SK-N-SH (cell line): ENCODE data around the gene SMARCA2. TPM values are rescaled to one million over a fixed set of nuclear protein-coding genes. Genes with fewer than 3 reads are reported as not detected.

Experiments used
- CTCF ChIA-PET: fragments of 300-600, 350-600 bp; formaldehyde crosslinking; extraction: SDS; loops from one replicate; lab custom pipeline; 2021; lab: Yijun Ruan, JAX
- POLR2A ChIA-PET: fragments of 350-600 bp; sonication (Branson Sonifier 250); formaldehyde crosslinking; extraction: SDS; loops from one replicate; lab custom pipeline; 2020; ENCODE audit warnings: antibody characterized with exemption, inconsistent platforms; lab: Yijun Ruan, JAX
- DNase-seq: peaks from one replicate; pipeline ENCODE4 v3.0.0; 2012
- H2AFZ ChIP-seq: fragments of 200-600 bp; sonication (generic); 2 replicates; pipeline ENCODE4 v1.8.1; 2016; ENCODE audit warnings: antibody characterized with exemption, mild to moderate bottlenecking, low read depth
- H3F3A ChIP-seq: fragments of 200-600 bp; sonication (generic); replicated peaks from 2 replicates; pipeline ENCODE3; 2016; ENCODE audit warnings: antibody characterized with exemption, mild to moderate bottlenecking; ENCODE audit not compliant: insufficient read depth
- H3K27ac ChIP-seq, 2 experiments: fragments of 200-500 bp in 1 of 2; fragments of 200-600 bp in 1 of 2; sonication (Bioruptor generic) in 1 of 2; sonication (generic), shearing (Covaris generic) in 1 of 2; 2 replicates each; pipeline versions ENCODE4 v1.5.1 to v1.6.1; 2014 to 2016; ENCODE audit warnings: low read depth in 2 of 2, inconsistent platforms in 1 of 2, low read length in 1 of 2, mild to moderate bottlenecking in 1 of 2, mixed read lengths in 1 of 2
- H3K27me3 ChIP-seq: fragments of 200-600 bp; sonication (generic), shearing (Covaris generic); 2 replicates; pipeline ENCODE4 v1.6.1; 2016; ENCODE audit warnings: mixed run types; ENCODE audit not compliant: insufficient read depth
- H3K36me3 ChIP-seq, 2 experiments: fragments of 200-500 bp in 1 of 2; fragments of 200-600 bp in 1 of 2; sonication (Bioruptor generic) in 1 of 2; sonication (generic) in 1 of 2; replicated peaks in 1 of 2; 2 replicates each; pipeline versions ENCODE3 to v1.5.1; 2014 to 2016; ENCODE audit warnings: low read length in 1 of 2, mild to moderate bottlenecking in 1 of 2; ENCODE audit not compliant: insufficient read depth in 2 of 2, control insufficient read depth in 1 of 2
- H3K4me1 ChIP-seq, 2 experiments: fragments of 200-500 bp in 1 of 2; fragments of 200-600 bp in 1 of 2; sonication (Bioruptor generic) in 1 of 2; sonication (generic), shearing (Covaris generic) in 1 of 2; 2 replicates each; pipeline versions ENCODE4 v1.5.1 to v1.6.1; 2014 to 2016; ENCODE audit warnings: low read depth in 1 of 2, low read length in 1 of 2, mixed run types in 1 of 2; ENCODE audit not compliant: insufficient read depth in 2 of 2, control insufficient read depth in 1 of 2
- H3K4me2 ChIP-seq: fragments of 200-600 bp; sonication (generic), shearing (Covaris generic); 2 replicates; pipeline ENCODE4 v1.6.1; 2017; ENCODE audit warnings: mixed run types
- H3K4me3 ChIP-seq, 2 experiments: fragments of 200-500 bp in 1 of 2; fragments of 200-600 bp in 1 of 2; sonication (Bioruptor generic) in 1 of 2; sonication (generic), shearing (Covaris generic) in 1 of 2; 2 replicates each; pipeline versions ENCODE4 v1.5.1 to v1.8.1; 2014 to 2016; ENCODE audit warnings: low read depth in 2 of 2, inconsistent platforms in 1 of 2, low read length in 1 of 2, mild to moderate bottlenecking in 1 of 2, mixed read lengths in 1 of 2, moderate library complexity in 1 of 2
- H3K79me2 ChIP-seq: fragments of 200-600 bp; sonication (generic); 2 replicates; pipeline ENCODE4 v1.8.1; 2017; ENCODE audit warnings: mild to moderate bottlenecking; ENCODE audit not compliant: insufficient read depth
- H3K9ac ChIP-seq: fragments of 200-600 bp; sonication (generic); 2 replicates; pipeline ENCODE4 v1.6.1; 2017; ENCODE audit warnings: mixed run types
- H3K9me2 ChIP-seq: fragments of 200-600 bp; sonication (generic); 2 replicates; pipeline ENCODE4 v1.6.1; 2017; ENCODE audit warnings: mixed run types
- H3K9me3 ChIP-seq: fragments of 200-600 bp; sonication (generic); 2 replicates; pipeline ENCODE4 v1.6.1; 2017; ENCODE audit warnings: mixed run types, mild to moderate bottlenecking, moderate library complexity
- H4K20me1 ChIP-seq: fragments of 200-600 bp; sonication (generic); 2 replicates; pipeline ENCODE4 v1.6.1; 2017; ENCODE audit warnings: mild to moderate bottlenecking, mixed run types; ENCODE audit not compliant: insufficient read depth
- NRF1 ChIP-seq: IDR thresholded peaks from 2 replicates; pipeline ENCODE4 v1.6.1; 2012; ENCODE audit warnings: low read depth, mild to moderate bottlenecking, low read length
- RAD21 ChIP-seq: IDR thresholded peaks from 2 replicates; pipeline ENCODE4 v1.6.1; 2012; ENCODE audit warnings: mild to moderate bottlenecking, low read length
- SMC3 ChIP-seq: IDR thresholded peaks from 2 replicates; pipeline ENCODE4 v1.6.1; 2012; ENCODE audit warnings: low read depth, low read length, improper control_type of control experiment
- TAF1 ChIP-seq: IDR thresholded peaks from 2 replicates; pipeline ENCODE4 v1.6.1; 2012; ENCODE audit warnings: low read depth, mild to moderate bottlenecking, low read length, moderate library complexity, borderline replicate concordance
- USF2 ChIP-seq: fragments of 150-350 bp; IDR thresholded peaks from 2 replicates; pipeline ENCODE4 v1.6.1; 2017; ENCODE audit warnings: antibody characterized with exemption, low read length, low read depth, borderline replicate concordance
- WGBS: methylation state at CpG from one replicate; pipeline ENCODE4 v1.1.6; 2017; ENCODE audit warnings: low lambda C conversion rate; 5-methylcytosine and 5-hydroxymethylcytosine counted together
- polyA plus RNA-seq, 3 experiments: library from polyadenylated mRNA; depleted of rRNA; stranded (reverse); fragments of >200 nt; gene quantifications; 2 replicates each; pipeline ENCODE4 v1.2.3, GENCODE V29; 2012
- TF ChIP-seq, protein P1 (sequence below): fragments of 150-350 bp; IDR thresholded peaks from 2 replicates; pipeline ENCODE4 v1.6.1; 2016; ENCODE audit warnings: mild to moderate bottlenecking, low read depth, low read length

Gene SMARCA2
- polyA plus RNA-seq, 1 of the 3 experiments (the other 2 are of a cell fraction): 17.4 TPM

GRCh38 chr9:2027543-2028160 is 12.5 kb downstream of the SMARCA2 start:
- Histone ChIP-seq H3K9me3 (no peaks in the 10 kb centered on the region), H3F3A (no peaks in the 10 kb centered on the region), H3K4me3 (no peak overlapping the region), H3K36me3 (peaks cover 0 to 2% of the 10 kb centered on the region in 2 experiments), H4K20me1 (no peaks in the 10 kb centered on the region), H3K4me1 (peaks cover 5 to 12% of the 10 kb centered on the region in 2 experiments; a peak in 3 of 4 replicates), H2AFZ (no peak overlapping the region), H3K4me2 (no peak overlapping the region), H3K9ac (no peak overlapping the region), H3K27me3 (no peaks in the 10 kb centered on the region), H3K79me2 (peaks cover 47% of the 10 kb centered on the region; the same call in 1 of the 2 replicates), H3K27ac (no peak overlapping the region), H3K9me2 (no peaks in the 10 kb centered on the region)
- no peak for TF ChIP-seq TAF1
- ChIA-PET POLR2A (no interaction called here), CTCF (interaction anchor here (1.1 to 1.7 kb wide), 3 partner anchors 12 to 89 kb away, joined by 3 to 5 read pairs (median 3); partner anchors contain the start of gene SMARCA2)
- no peak for DNase-seq
- over 99% methylated on average over 5 of the region's 5 CpGs for whole genome bisulfite sequencing

DNA sequence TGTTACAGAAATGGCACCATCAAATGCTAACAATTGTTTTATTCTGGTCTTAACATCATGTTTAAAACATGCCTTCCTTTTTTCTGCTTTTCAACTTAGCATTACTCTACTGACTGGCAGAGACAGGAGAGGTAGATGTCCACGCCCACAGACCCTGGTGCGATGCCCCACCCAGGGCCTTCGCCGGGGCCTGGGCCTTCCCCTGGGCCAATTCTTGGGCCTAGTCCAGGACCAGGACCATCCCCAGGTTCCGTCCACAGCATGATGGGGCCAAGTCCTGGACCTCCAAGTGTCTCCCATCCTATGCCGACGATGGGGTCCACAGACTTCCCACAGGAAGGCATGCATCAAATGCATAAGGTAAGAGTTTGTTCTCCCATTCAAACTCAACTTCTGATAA is 13.7 kb downstream of the SMARCA2 start:
- no peak for DNase-seq
- H3K79me2 ChIP-seq: peaks cover 41% of the 10 kb centered on the region; the same call in 1 of the 2 replicates

DNA sequence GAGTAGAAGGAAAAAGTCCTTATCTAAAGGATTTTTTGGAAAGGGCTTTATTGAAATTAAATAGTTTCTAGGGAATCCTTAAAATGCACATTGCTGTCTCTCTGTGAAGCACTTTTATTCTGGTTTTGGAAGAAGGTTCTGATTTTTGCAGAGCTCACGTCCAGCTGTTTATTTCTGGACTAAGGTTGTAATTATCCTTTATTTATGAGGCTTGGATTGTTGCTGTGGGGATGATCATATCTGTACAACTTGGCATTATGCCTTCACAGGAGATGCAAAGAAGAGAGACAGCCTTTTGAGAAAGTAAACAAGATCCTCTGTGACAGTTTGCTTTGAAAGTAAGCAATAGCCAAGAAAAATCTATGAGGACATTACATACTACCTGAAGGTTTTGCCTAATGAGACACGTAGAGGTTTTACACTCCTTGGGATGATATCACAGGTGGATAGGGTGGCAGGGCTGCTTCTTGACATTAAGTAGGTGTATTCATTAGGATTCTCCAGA is 14.6 kb downstream of the SMARCA2 start:
- H3K27me3 ChIP-seq: no peaks in the 10 kb centered on the region
- H3K36me3 ChIP-seq: peaks cover 8 to 15% of the 10 kb centered on the region in 2 experiments
- H3K9ac ChIP-seq: no peak overlapping the region
- no peaks in the 10 kb centered on the region for H3K9me2 ChIP-seq
- no peak overlapping the region for H2AFZ ChIP-seq
- H3K4me1 ChIP-seq: peaks cover 0 to 3% of the 10 kb centered on the region in 2 experiments; a peak in 1 of 4 replicates
- TF ChIP-seq RAD21 (no peak), NRF1 (no peak)
- TF ChIP-seq, protein P1, sequence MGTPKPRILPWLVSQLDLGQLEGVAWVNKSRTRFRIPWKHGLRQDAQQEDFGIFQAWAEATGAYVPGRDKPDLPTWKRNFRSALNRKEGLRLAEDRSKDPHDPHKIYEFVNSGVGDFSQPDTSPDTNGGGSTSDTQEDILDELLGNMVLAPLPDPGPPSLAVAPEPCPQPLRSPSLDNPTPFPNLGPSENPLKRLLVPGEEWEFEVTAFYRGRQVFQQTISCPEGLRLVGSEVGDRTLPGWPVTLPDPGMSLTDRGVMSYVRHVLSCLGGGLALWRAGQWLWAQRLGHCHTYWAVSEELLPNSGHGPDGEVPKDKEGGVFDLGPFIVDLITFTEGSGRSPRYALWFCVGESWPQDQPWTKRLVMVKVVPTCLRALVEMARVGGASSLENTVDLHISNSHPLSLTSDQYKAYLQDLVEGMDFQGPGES: no peak
- TF ChIP-seq, all 33 proteins: peak for 0
- no peaks in the 10 kb centered on the region for H3F3A ChIP-seq
- ChIA-PET CTCF (no interaction called here), POLR2A (no interaction called here)
- H3K79me2 ChIP-seq: peaks cover 38% of the 10 kb centered on the region; the same call in 1 of the 2 replicates
- WGBS: 93% methylated on average over 2 of the region's 2 CpGs
- no peaks in the 10 kb centered on the region for H4K20me1 ChIP-seq
- peak; percentile 20 for DNase-seq
- H3K9me3 ChIP-seq: no peaks in the 10 kb centered on the region
- H3K4me2 ChIP-seq: no peak overlapping the region
- H3K4me3 ChIP-seq: no peak overlapping the region
- no peak overlapping the region; a peak in 1 of 4 replicates for H3K27ac ChIP-seq

More for the DNA sequence above, 13.7 kb downstream of the SMARCA2 start:
- no peak overlapping the region for H3K4me3 ChIP-seq
- H3K4me2 ChIP-seq: no peak overlapping the region
- no peak overlapping the region for H3K9ac ChIP-seq
- POLR2A ChIA-PET: no interaction called here
- H3K4me1 ChIP-seq: peaks cover 0 to 3% of the 10 kb centered on the region in 2 experiments; a peak in 1 of 4 replicates
- H3K9me3 ChIP-seq: no peaks in the 10 kb centered on the region
- CTCF ChIA-PET: interaction anchor here (1.1 kb wide), 1 partner anchor 13 kb away, joined by 3 read pairs; the partner anchor contains the start of gene SMARCA2
- 96% methylated on average over 7 of the region's 7 CpGs for WGBS
- TF ChIP-seq USF2 (no peak), SMC3 (no peak)
- no peak overlapping the region for H3K27ac ChIP-seq
- H4K20me1 ChIP-seq: no peaks in the 10 kb centered on the region
- no peak overlapping the region for H2AFZ ChIP-seq
- H3K36me3 ChIP-seq: peaks cover 8 to 11% of the 10 kb centered on the region in 2 experiments
- no peaks in the 10 kb centered on the region for H3F3A ChIP-seq
- no peaks in the 10 kb centered on the region for H3K27me3 ChIP-seq
- H3K9me2 ChIP-seq: no peaks in the 10 kb centered on the region
